Activated CD8-positive, alpha-beta memory T cell treated with anti-CD3 and anti-CD28 coated beads, Interleukin-2, amount 50 U/mL, for 1 hour (primary cell): ENCODE results near the gene ZNF573.

Source experiments
- DNase-seq: peaks from one replicate; pipeline ENCODE4 v3.0.0-alpha.2; 2020; ENCODE audit errors: extremely low read depth

The ZNF573 gene

DNA sequence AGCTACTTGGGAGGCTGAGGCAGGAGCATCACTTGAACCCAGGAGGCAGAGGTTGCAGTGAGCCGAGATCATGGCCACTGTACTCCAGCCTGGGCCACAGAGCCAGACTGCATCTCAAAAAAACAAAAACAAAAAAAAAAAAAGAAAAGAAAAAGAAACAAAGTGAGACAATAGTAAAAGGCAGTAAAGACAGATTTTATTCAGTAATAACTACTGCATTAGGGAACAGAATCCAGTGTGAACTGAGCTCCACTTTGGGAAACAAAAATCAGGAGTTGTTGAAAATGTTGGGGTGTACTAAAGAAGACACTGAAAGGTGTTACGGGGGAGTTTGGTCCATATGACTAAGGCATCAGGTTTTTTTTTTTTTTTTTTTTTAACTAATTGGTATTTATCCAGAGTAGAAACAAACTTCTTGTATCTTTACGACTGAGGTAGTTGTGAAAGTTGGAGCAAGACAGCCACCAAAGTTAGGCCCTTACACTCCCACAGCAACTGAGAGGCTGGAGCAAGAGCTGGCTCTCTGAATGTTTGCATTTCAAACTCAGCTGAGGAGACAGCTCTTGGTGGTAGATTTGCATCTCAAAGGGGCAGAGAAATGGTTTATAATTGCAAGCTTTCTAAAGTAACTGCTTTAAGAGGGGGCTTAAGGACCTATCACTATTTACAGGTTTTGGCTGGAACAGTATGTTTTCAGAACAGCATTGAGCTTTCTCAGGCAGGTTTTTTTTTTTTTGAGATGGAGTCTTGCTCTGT is 84.1 kb downstream of the ZNF573 start:
- DNase-seq, result no peak

DNA sequence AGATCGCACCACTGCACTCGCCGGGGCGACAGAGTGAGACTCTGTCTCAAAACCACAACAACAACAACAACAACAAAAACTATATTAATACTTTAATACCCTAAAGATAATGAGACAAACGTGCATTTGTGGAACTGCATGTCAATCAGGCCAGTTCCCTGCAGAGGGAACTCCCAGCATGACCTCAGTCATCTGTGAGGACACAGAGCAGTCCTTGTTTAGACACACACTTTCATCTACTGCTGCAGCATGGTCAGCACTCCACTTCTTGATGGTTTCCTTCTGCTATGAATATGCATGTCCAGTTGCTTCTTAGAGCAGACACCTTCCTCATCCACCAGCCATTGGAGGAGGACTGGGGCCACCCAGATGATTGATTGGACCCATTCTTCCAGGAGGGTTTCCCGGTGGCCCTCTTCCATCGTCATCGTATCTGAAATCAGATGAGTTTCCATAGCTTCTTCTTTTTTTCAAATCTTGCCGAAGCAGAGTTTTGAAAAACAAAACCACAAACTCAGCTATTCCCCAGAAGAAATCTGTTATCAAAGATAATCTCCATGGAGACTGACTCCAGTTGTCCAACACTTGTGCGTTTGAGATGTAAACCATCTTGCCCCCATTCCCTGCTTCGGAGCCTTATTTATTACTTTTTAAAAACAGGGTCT is 86.3 kb downstream of the ZNF573 start:
- no peak for DNase-seq

DNA sequence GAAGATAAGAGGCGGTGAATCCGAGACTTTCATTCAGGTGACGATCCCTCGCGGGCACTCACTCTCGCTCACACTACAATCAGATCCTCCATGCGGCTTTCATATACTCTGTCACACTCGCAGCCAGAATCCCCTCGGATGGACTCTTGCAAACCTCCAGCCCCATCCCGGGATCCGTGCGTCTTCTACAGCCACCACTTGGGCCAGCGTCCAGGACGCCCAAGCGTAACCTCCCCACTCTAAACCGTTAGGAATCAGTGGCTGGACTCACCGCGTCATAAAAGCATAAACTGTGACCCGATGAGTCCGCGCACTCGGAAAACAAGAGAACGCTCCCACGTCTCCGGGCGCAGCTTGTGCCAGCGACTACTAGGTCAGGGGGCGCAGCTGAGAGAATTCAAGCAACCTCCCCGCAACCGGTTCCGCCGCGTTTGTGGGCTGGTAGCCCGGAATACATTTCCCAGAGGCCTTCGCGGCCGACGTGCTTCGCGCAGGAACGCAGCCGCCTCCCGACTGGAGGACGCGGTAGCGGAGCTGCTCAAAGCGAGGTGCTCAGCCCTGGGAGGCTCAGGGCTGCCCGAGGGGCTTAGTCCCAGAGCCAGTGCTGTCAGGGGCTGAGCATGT is 87.4 kb downstream of the ZNF573 start:
- DNase-seq, result peak; percentile 47
